GM12878 (cell line): ENCODE results near the gene EMP3. TPM values are rescaled to one million over a fixed set of nuclear protein-coding genes. Genes with fewer than 3 reads are reported as not detected.
"Not testable (repeated sequence)": the region's sequence is repeated elsewhere in the genome, so short reads cannot be mapped to it uniquely, and the experiment has no call there.

Experiments
- ATAC-seq: fragments of 200-7000 bp; cut with Tn5 transposase; 3 replicates; pipeline ENCODE4 v1.9.1; 2020; ENCODE audit warnings: mild to moderate bottlenecking, moderate library complexity
- BruUV-seq: library from RNA; stranded (reverse); fragments of 400-500 nt; replicated peaks from 2 replicates; lab custom pipeline; 2021; lab: Mats Ljungman, UMichigan
- CTCF ChIA-PET: fragments of 300-600 bp; sonication (Branson Sonifier 250); formaldehyde crosslinking; extraction: SDS; loops from one replicate; lab custom pipeline; 2021; ENCODE audit warnings: inconsistent platforms; lab: Yijun Ruan, JAX
- POLR2A ChIA-PET: fragments of 350-600 bp; formaldehyde crosslinking; extraction: SDS; loops from one replicate; lab custom pipeline; 2021; ENCODE audit warnings: inconsistent platforms; lab: Charles Lee
- RAD21 ChIA-PET: fragments of 300-600 bp; sonication (Branson Sonifier 250); formaldehyde crosslinking; loops from one replicate; lab custom pipeline; 2023; ENCODE audit warnings: antibody characterized with exemption; ENCODE audit not compliant: unreplicated experiment; lab: Charles Lee
- SMC1A ChIA-PET: fragments of 300-600 bp; sonication (Branson Sonifier 250); formaldehyde crosslinking; loops from one replicate; lab custom pipeline; 2023; ENCODE audit not compliant: unreplicated experiment, uncharacterized antibody; lab: Charles Lee
- DNase-seq: peaks from one replicate; pipeline ENCODE4 v3.0.0-alpha.2; 2011; ENCODE audit warnings: low read depth, low spot score
- FAIRE-seq: peaks from 3 replicates; lab custom pipeline; 2011; peaks lifted over from hg19 to GRCh38; lab: Jason Lieb, UNC
- H2AFZ ChIP-seq: 2 replicates; pipeline ENCODE4 v1.6.0; 2011; ENCODE audit warnings: low read depth, low read length, control low read depth; ENCODE audit not compliant: control insufficient read depth
- H3K27ac ChIP-seq: 2 replicates; pipeline ENCODE4 v1.5.1; 2011; ENCODE audit warnings: control low read depth; ENCODE audit not compliant: control insufficient read depth, insufficient read depth
- H3K27me3 ChIP-seq, 2 experiments: replicated peaks in 1 of 2; 2 replicates each; pipeline versions ENCODE4 v1.6.0 to v1.6.1; 2011; ENCODE audit warnings: low read length in 1 of 2; ENCODE audit not compliant: control insufficient read depth in 2 of 2, insufficient read depth in 2 of 2
- H3K36me3 ChIP-seq, 2 experiments: 2 replicates each; pipeline ENCODE4 v1.5.1; 2011; ENCODE audit warnings: low read length in 1 of 2; ENCODE audit not compliant: control insufficient read depth in 2 of 2, insufficient read depth in 2 of 2
- H3K4me1 ChIP-seq: 2 replicates; pipeline ENCODE4 v1.6.1; 2011; ENCODE audit warnings: mild to moderate bottlenecking, low read length, moderate library complexity, mixed read lengths; ENCODE audit not compliant: control insufficient read depth, insufficient read depth
- H3K4me2 ChIP-seq: 2 replicates; pipeline ENCODE4 v1.6.0; 2011; ENCODE audit warnings: control low read depth; ENCODE audit not compliant: control insufficient read depth, insufficient read depth
- H3K4me3 ChIP-seq: fragments of 200-600 bp; sonication (generic); 2 replicates; pipeline ENCODE4 v1.5.1; 2016
- H3K79me2 ChIP-seq: 2 replicates; pipeline ENCODE4 v1.6.0; 2011; ENCODE audit warnings: low read length; ENCODE audit not compliant: control insufficient read depth, insufficient read depth
- H3K9ac ChIP-seq: 2 replicates; pipeline ENCODE4 v1.8.0; 2011; ENCODE audit warnings: low read length, control low read depth, mixed read lengths; ENCODE audit not compliant: control insufficient read depth, insufficient read depth
- H3K9me3 ChIP-seq: replicated peaks from 3 replicates; pipeline ENCODE4 v1.5.1; 2011; ENCODE audit warnings: mild to moderate bottlenecking, low read length; ENCODE audit not compliant: control insufficient read depth, insufficient read depth
- H4K20me1 ChIP-seq: 2 replicates; pipeline ENCODE4 v1.6.0; 2011; ENCODE audit not compliant: control insufficient read depth, insufficient read depth
- BRCA1 ChIP-seq: IDR thresholded peaks from 2 replicates; pipeline ENCODE4 v1.6.1; 2011; ENCODE audit warnings: low read depth, low read length, improper control_type of control experiment
- EED ChIP-seq: sonication (generic); IDR thresholded peaks from 2 replicates; pipeline ENCODE4 v1.6.1; 2016; ENCODE audit warnings: antibody characterized with exemption, low read depth
- IKZF1 ChIP-seq: fragments of 450-650 bp; conservative IDR thresholded peaks from 2 replicates; pipeline ENCODE4 v1.6.1; 2017; ENCODE audit warnings: antibody characterized with exemption, mild to moderate bottlenecking
- LARP7 ChIP-seq: fragments of 450-650 bp; IDR thresholded peaks from 2 replicates; pipeline ENCODE4 v1.6.1; 2017; ENCODE audit warnings: mild to moderate bottlenecking
- NFXL1 ChIP-seq: fragments of 450-650 bp; IDR thresholded peaks from 2 replicates; pipeline ENCODE4 v1.6.1; 2017; ENCODE audit warnings: antibody characterized with exemption, mild to moderate bottlenecking, borderline replicate concordance
- NR2F1 ChIP-seq: fragments of 450-650 bp; conservative IDR thresholded peaks from 2 replicates; pipeline ENCODE4 v1.6.1; 2017; ENCODE audit warnings: mild to moderate bottlenecking
- PAX8 ChIP-seq: fragments of 450-650 bp; IDR thresholded peaks from 2 replicates; pipeline ENCODE4 v1.6.1; 2017; ENCODE audit warnings: mild to moderate bottlenecking, moderate library complexity
- RUNX3 ChIP-seq: IDR thresholded peaks from 2 replicates; pipeline ENCODE4 v1.6.1; 2012; ENCODE audit warnings: low read length, inconsistent platforms
- SMARCA5 ChIP-seq: fragments of 450-650 bp; IDR thresholded peaks from 2 replicates; pipeline ENCODE4 v1.6.1; 2017; ENCODE audit warnings: mild to moderate bottlenecking
- SPI1 ChIP-seq: IDR thresholded peaks from 2 replicates; pipeline ENCODE4 v1.6.1; 2011; ENCODE audit warnings: low read depth, mild to moderate bottlenecking, low read length, moderate library complexity, borderline replicate concordance; ENCODE audit not compliant: insufficient read depth
- STAT3 ChIP-seq: IDR thresholded peaks from 2 replicates; pipeline ENCODE4 v1.6.1; 2011; ENCODE audit warnings: low read depth, low read length, improper control_type of control experiment
- TBL1XR1 ChIP-seq: IDR thresholded peaks from 2 replicates; pipeline ENCODE4 v1.6.1; 2012; ENCODE audit warnings: low read depth, low read length, improper control_type of control experiment
- ZSCAN29 ChIP-seq: fragments of 450-650 bp; IDR thresholded peaks from 2 replicates; pipeline ENCODE4 v1.6.1; 2017; ENCODE audit warnings: mild to moderate bottlenecking, moderate library complexity
- WGBS: methylation state at CpG from one replicate; pipeline ENCODE4 v1.1.6; 2016; ENCODE audit warnings: low lambda C conversion rate; ENCODE audit not compliant: insufficient replicate concordance, insufficient coverage; ENCODE audit errors: missing lambda C conversion rate; 5-methylcytosine and 5-hydroxymethylcytosine counted together
- in situ Hi-C: fragments of 300-500 bp; cut with MboI; formaldehyde crosslinking; loops from 9 replicates; pipeline ENCODE4 v1.14.3; 2018; ENCODE audit warnings: mixed read lengths
- intact Hi-C: fragments of 100-400 bp; cut with micrococcal nuclease; formaldehyde crosslinking; loops from one replicate; pipeline ENCODE4 v1.14.2; 2022; ENCODE audit not compliant: unreplicated experiment
- polyA plus RNA-seq, 11 experiments: library from polyadenylated mRNA; depleted of rRNA in 4 of 11; unstranded in 6 of 11; stranded (reverse) in 5 of 11; fragments of >200 nt; fragmentation: Nextera tagmentation in 4 of 11; fragmentation: Illumina TruSeq in 1 of 11; extraction: Ambion mirVana in 4 of 11; extraction: Trizol in 1 of 11; gene quantifications; 1 replicate in 1 of 11; 2 replicates in 10 of 11; pipeline versions ENCODE4 v1.2.1 to v1.2.3, GENCODE V29; 2011 to 2016; ENCODE audit warnings: inconsistent platforms in 2 of 11, missing spikeins in 2 of 11, low read depth in 1 of 11
- total RNA-seq, 4 experiments: library from RNA; depleted of rRNA in 3 of 4; stranded (reverse); fragments of >200 nt in 3 of 4; fragmentation: Illumina TruSeq in 1 of 4; extraction: Trizol in 1 of 4; gene quantifications; 2 replicates each; pipeline versions ENCODE4 v1.2.1 to v1.2.3, GENCODE V29; 2013 to 2021
- TF ChIP-seq, protein P1 (sequence below): IDR thresholded peaks from 2 replicates; pipeline ENCODE4 v1.6.1; 2012; ENCODE audit warnings: low read length, inconsistent platforms
- TF ChIP-seq, protein P2 (sequence below): fragments of 450-650 bp; IDR thresholded peaks from 2 replicates; pipeline ENCODE4 v1.6.1; 2017; ENCODE audit warnings: mild to moderate bottlenecking

Gene EMP3
- total and polyA plus RNA-seq, 10 of the 15 experiments (the other 5 are each of a cell fraction or from before 2014, with no cell fraction given), result 53.2 to 224 (median 134) TPM

- TF ChIP-seq LARP7 (0 out of 2 replicates have a peak, but pooled peaks have one; percentile 18), NR2F1 (no peak), TBL1XR1 (no peak), SMARCA5 (no peak), SPI1 (peak; percentile 42; the same call in 1 of the 2 replicates), STAT3 (no peak), ZSCAN29 (no peak), EED (peak; percentile 67; the same call in 1 of the 2 replicates), RUNX3 (0 out of 2 replicates have a peak, but pooled peaks have one; percentile 1), IKZF1 (peak; percentile 60), NFXL1 (0 out of 2 replicates have a peak, but pooled peaks have one; percentile 45), PAX8 (no peak), BRCA1 (no peak)
- TF ChIP-seq, protein P1, sequence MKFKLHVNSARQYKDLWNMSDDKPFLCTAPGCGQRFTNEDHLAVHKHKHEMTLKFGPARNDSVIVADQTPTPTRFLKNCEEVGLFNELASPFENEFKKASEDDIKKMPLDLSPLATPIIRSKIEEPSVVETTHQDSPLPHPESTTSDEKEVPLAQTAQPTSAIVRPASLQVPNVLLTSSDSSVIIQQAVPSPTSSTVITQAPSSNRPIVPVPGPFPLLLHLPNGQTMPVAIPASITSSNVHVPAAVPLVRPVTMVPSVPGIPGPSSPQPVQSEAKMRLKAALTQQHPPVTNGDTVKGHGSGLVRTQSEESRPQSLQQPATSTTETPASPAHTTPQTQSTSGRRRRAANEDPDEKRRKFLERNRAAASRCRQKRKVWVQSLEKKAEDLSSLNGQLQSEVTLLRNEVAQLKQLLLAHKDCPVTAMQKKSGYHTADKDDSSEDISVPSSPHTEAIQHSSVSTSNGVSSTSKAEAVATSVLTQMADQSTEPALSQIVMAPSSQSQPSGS, result no peak
- TF ChIP-seq, protein P2, sequence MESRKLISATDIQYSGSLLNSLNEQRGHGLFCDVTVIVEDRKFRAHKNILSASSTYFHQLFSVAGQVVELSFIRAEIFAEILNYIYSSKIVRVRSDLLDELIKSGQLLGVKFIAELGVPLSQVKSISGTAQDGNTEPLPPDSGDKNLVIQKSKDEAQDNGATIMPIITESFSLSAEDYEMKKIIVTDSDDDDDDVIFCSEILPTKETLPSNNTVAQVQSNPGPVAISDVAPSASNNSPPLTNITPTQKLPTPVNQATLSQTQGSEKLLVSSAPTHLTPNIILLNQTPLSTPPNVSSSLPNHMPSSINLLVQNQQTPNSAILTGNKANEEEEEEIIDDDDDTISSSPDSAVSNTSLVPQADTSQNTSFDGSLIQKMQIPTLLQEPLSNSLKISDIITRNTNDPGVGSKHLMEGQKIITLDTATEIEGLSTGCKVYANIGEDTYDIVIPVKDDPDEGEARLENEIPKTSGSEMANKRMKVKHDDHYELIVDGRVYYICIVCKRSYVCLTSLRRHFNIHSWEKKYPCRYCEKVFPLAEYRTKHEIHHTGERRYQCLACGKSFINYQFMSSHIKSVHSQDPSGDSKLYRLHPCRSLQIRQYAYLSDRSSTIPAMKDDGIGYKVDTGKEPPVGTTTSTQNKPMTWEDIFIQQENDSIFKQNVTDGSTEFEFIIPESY, result no peak
Observed at GRCh38 chr19:48290771-48291488, 34.4 kb upstream of the EMP3 start (continued).

GRCh38 chr19:48291489-48291815 lies 33.9 kb upstream of the EMP3 start:
- H3K27me3 ChIP-seq, ATAC-seq, H3K9me3 ChIP-seq, H3K79me2 ChIP-seq, H3K36me3 ChIP-seq, H2AFZ ChIP-seq, BruUV-seq, H3K9ac ChIP-seq, H4K20me1 ChIP-seq, H3K27ac ChIP-seq, DNase-seq, FAIRE-seq, POLR2A ChIA-PET, H3K4me1 ChIP-seq: not testable (repeated sequence)
- Histone ChIP-seq H3K4me3 (peak overlapping the region; percentile 41; the same call in 1 of the 2 replicates), H3K4me2 (peak overlapping the region; percentile 69)
- ChIA-PET RAD21 (interaction anchor here (0.7 to 1.6 kb wide), 2 partner anchors 43 to 293 kb away, joined by 3 to 4 read pairs; no protein-coding TSS in a partner anchor), SMC1A (interaction anchor here (1.0 kb wide), 1 partner anchor 89 kb away, joined by 3 read pairs; no protein-coding TSS in a partner anchor), CTCF (interaction anchor here (0.7 to 3.8 kb wide), 3 partner anchors 10 to 26 kb away, joined by 4 to 23 read pairs (median 4); no protein-coding TSS in a partner anchor)
- 17% methylated on average over 11 of the region's 11 CpGs for WGBS
- intact Hi-C loops, result loop anchor here (1.0 kb wide), 1 partner anchor 24 kb away; no protein-coding TSS in a partner anchor
- in situ Hi-C loops, result loop anchor here (10.0 kb wide), 1 partner anchor 327 kb away; no protein-coding TSS in a partner anchor
